ENCODE data around the gene NR2C2. TPM values are rescaled to one million over a fixed set of nuclear protein-coding genes. Genes with fewer than 3 reads are reported as not detected.

The NR2C2 gene
- total and polyA plus RNA-seq, 9 of the 15 experiments (the other 6 are each of a cell fraction or from before 2014, with no cell fraction given), result 6.1 to 33.0 (median 14.6) TPM

- ATAC-seq (peak; percentile 40; the same call in 2 of the 3 replicates), FAIRE-seq (no peak), DNase-seq (ENCODE audit: extremely low read depth in 1 of 4, low spot score in 3 of 4) (no peak)
- intact Hi-C loops (cut with micrococcal nuclease) (no loop called here), in situ Hi-C loops (cut with MboI) (no loop called here)
- Histone ChIP-seq H3K4me3 (no peak overlapping the region), H3K9ac (ENCODE audit: insufficient read depth in 1 of 2, low read depth in 2 of 2, low read length in 2 of 2) (no peak overlapping the region), H3K4me1 (replicated peaks in 1 of 2; ENCODE audit: control insufficient read depth in 2 of 2, insufficient read depth in 2 of 2, low read length in 2 of 2) (peaks cover 0 to 2% of the 10 kb centered on the region in 2 experiments; a peak in 1 of 5 replicates), H4K20me1 (replicated peaks; ENCODE audit: control insufficient read depth, insufficient read depth, low read length) (no peaks in the 10 kb centered on the region), H2AFZ (ENCODE audit: low read depth, low read length) (no peak overlapping the region), H3K9me3 (replicated peaks; ENCODE audit: control insufficient read depth, insufficient read depth, low read depth, low read length) (no peaks in the 10 kb centered on the region), H3K4me2 (ENCODE audit: insufficient read depth, low read length) (no peak overlapping the region), H3K9me1 (ENCODE audit: control insufficient read depth, insufficient read depth, low read length) (no peaks in the 10 kb centered on the region), H3K27me3 (ENCODE audit: control insufficient read depth in 2 of 2, insufficient read depth in 2 of 2, low read length in 2 of 2) (peaks cover 0 to 9% of the 10 kb centered on the region in 2 experiments; a peak in 1 of 5 replicates), H3K79me2 (ENCODE audit: control insufficient read depth, insufficient read depth, low read length) (no peaks in the 10 kb centered on the region), H3K27ac (ENCODE audit: extremely low read depth, low read depth, low read length) (no peak overlapping the region), H3K36me3 (ENCODE audit: control insufficient read depth, insufficient read depth, low read length) (no peaks in the 10 kb centered on the region)
- POLR2A ChIA-PET, result no interaction called here
- no TSS peak for BruUV-seq (replicated peaks)
- CTCF ChIA-PET (ENCODE audit: low intra/inter-chr PET ratio), result no interaction called here
- WGBS (ENCODE audit: insufficient coverage, low coverage, missing lambda C conversion rate), result 42% methylated on average over 6 of the region's 6 CpGs
- TF ChIP-seq ZNF384 (IDR thresholded peaks at IDR 0.05; ENCODE audit: low read depth, low read length) (peak; percentile 91), ZZZ3 (IDR thresholded peaks at IDR 0.05) (no peak), JUND (IDR thresholded peaks at IDR 0.05; ENCODE audit: borderline replicate concordance, low read depth, low read length) (no peak), JUND (tag; IDR thresholded peaks at IDR 0.05; ENCODE audit: borderline replicate concordance, low read depth, low read length) (0 out of 3 replicates have a peak, but pooled peaks have one; percentile 50), MAFK (IDR thresholded peaks at IDR 0.05; ENCODE audit: low read length) (peak; percentile 22; the same call in 1 of the 2 replicates), NFE2 (IDR thresholded peaks at IDR 0.05; ENCODE audit: low read depth) (peak; percentile 76), ZBTB40 (IDR thresholded peaks at IDR 0.05) (no peak), ZBTB40 (CRISPR knock-in tag; IDR thresholded peaks at IDR 0.05) (no peak), ATF7 (IDR thresholded peaks at IDR 0.05) (0 out of 2 replicates have a peak, but pooled peaks have one; percentile 30), C11orf30 (IDR thresholded peaks at IDR 0.05; ENCODE audit: low read depth) (peak; percentile 15; the same call in 1 of the 2 replicates), ELF1 (tag; IDR thresholded peaks at IDR 0.05) (no peak), PKNOX1 (IDR thresholded peaks at IDR 0.05) (peak; percentile 76), MEIS2 (IDR thresholded peaks at IDR 0.05; ENCODE audit: partially characterized antibody) (peak; percentile 66)
These were observed 11.6 kb upstream of the NR2C2 start for GRCh38 chr3:14935592-14936345.
